ENCODE measurements around the gene KLHL26.

The KLHL26 gene

DNA sequence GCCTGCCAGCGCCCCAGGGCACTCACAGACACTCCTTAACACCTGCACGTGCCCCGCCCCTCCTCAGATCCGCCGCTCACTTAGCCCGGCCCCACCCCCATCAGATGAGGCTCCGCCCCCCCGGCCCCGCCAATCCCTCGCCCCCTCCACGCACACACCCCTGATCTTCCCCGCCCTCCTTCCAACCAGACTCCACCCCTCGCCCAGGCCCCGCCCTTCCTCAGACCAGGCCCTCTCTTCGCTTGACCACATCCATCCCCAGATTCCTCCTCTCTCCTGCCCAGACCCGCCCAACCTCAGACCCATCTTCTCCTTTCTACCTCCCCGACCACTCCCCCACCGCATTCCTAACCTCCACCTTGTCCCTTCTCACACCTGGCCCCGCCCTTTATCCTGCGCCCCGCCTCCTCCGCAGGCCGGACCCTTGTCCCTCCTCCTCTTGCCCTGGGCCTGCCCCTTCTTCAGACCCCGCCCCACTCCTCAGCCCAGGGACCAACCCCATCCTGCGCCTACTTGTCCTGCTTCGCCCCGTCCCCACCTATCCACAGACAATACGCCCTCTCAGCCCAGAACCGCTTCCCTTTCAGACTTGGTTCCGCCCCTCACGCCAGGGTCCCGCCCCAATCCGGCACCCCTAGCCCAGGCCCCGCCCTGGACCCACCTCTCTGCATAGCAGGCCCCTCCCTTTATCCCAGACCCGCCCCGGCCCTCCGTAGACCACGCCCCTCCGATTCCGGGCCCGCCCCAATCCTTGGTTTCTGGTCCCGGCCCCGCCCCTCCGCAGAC lies 452 bp upstream of the KLHL26 start:
- Histone ChIP-seq H3K9me3 (ENCODE audit: control insufficient read depth, insufficient read depth, low read length) (no peaks in the 10 kb centered on the region), H3K36me3 (ENCODE audit: control insufficient read depth, insufficient read depth, low read length) (no peaks in the 10 kb centered on the region), H3K27me3 (ENCODE audit: control insufficient read depth, insufficient read depth, low read length) (no peaks in the 10 kb centered on the region), H3K27ac (ENCODE audit: low read length) (no peak overlapping the region), H3K4me1 (ENCODE audit: control insufficient read depth, insufficient read depth, low read length) (peaks cover 10% of the 10 kb centered on the region), H3K4me3 (ENCODE audit: low read length) (peak overlapping the region; percentile 57; the same call in 1 of the 2 replicates)
- peak; percentile 80 for DNase-seq (ENCODE audit: low read depth, low spot score)
- no CpG with 5 or more reads among the region's 44 CpGs for WGBS (ENCODE audit: insufficient coverage, insufficient read length)

GRCh38 chr19:18637673-18638630 lies 1.1 kb downstream of the KLHL26 start:
- Histone ChIP-seq H3K4me3 (ENCODE audit: low read length) (no peak overlapping the region; the same call in none of the 2 replicates), H3K27me3 (ENCODE audit: control insufficient read depth, insufficient read depth, low read length) (no peaks in the 10 kb centered on the region), H3K36me3 (ENCODE audit: control insufficient read depth, insufficient read depth, low read length) (no peaks in the 10 kb centered on the region), H3K9me3 (ENCODE audit: control insufficient read depth, insufficient read depth, low read length) (no peaks in the 10 kb centered on the region), H3K27ac (ENCODE audit: low read length) (no peak overlapping the region), H3K4me1 (ENCODE audit: control insufficient read depth, insufficient read depth, low read length) (peaks cover 10% of the 10 kb centered on the region)
- WGBS (ENCODE audit: insufficient coverage, insufficient read length) = no CpG with 5 or more reads among the region's 3 CpGs
- no peak for DNase-seq (ENCODE audit: low read depth, low spot score)

DNA sequence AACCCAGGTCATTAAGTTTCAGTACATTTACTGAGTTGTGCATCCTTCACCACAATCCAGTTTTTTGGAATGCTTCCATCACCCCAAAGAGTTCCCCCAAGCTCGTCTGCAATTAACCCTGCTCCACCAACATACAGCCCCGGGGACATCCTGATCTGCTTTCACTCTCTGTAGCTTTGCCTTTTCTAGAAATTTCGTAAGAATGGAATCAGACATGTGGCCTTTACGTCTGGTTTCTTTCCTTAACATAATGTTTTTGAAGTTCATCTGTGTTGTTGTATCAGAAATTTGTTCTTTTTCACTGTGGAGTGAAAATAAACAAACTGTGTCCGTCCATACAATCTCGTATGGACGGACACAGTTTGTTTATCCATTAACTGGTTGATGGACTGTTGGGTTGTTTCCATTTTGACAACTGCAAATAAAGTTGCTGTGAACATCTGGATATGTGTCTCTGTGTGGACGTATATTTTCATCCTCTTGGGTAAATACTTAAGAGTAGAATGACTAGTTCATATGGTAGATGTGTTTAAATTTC lies 2.9 kb downstream of the KLHL26 start:
- Histone ChIP-seq H3K27me3 (ENCODE audit: control insufficient read depth, insufficient read depth, low read length) (no peaks in the 10 kb centered on the region), H3K4me3 (ENCODE audit: low read length) (no peak overlapping the region), H3K9me3 (ENCODE audit: control insufficient read depth, insufficient read depth, low read length) (no peaks in the 10 kb centered on the region), H3K36me3 (ENCODE audit: control insufficient read depth, insufficient read depth, low read length) (no peaks in the 10 kb centered on the region), H3K4me1 (ENCODE audit: control insufficient read depth, insufficient read depth, low read length) (peaks cover 10% of the 10 kb centered on the region), H3K27ac (ENCODE audit: low read length) (no peak overlapping the region)
- DNase-seq (ENCODE audit: low read depth, low spot score) = no peak
- WGBS (ENCODE audit: insufficient coverage, insufficient read length) = no CpG with 5 or more reads among the region's 8 CpGs

GRCh38 chr19:18644196-18645034 lies 7.6 kb downstream of the KLHL26 start:
- no peaks in the 10 kb centered on the region for H3K27me3 ChIP-seq (ENCODE audit: control insufficient read depth, insufficient read depth, low read length)
- H3K4me3 ChIP-seq (ENCODE audit: low read length) = no peak overlapping the region
- H3K9me3 ChIP-seq (ENCODE audit: control insufficient read depth, insufficient read depth, low read length) = no peaks in the 10 kb centered on the region
- no peak for DNase-seq (ENCODE audit: low read depth, low spot score)
- no peak overlapping the region for H3K27ac ChIP-seq (ENCODE audit: low read length)
- peaks cover 3% of the 10 kb centered on the region; the same call in 1 of the 2 replicates for H3K4me1 ChIP-seq (ENCODE audit: control insufficient read depth, insufficient read depth, low read length)
- no peaks in the 10 kb centered on the region for H3K36me3 ChIP-seq (ENCODE audit: control insufficient read depth, insufficient read depth, low read length)
- no CpG with 5 or more reads among the region's 15 CpGs for WGBS (ENCODE audit: insufficient coverage, insufficient read length)

DNA sequence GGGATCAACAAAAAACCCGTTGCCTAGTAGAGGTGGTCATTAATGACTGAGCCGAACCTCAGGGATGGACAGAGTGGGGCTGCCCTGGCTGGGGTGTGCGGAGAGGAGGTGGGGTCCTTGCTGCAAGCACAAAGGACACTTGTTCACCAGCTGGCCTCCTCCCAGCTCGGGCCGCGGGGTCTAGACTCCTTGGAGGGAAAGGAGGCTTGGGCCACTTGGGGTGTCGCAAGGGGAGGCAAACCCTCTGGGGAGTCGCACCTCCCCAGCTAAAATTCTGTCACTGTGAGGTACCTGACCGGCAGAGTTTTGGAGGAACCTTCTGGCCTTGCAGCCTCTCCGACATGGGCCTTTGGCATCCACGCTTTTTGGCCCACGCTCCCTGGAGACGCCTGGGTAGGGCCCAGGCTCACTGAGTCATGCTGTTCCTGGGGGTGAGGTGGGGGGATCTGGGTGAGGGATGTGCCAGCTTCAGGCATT lies 8.2 kb downstream of the KLHL26 start:
- DNase-seq (ENCODE audit: low read depth, low spot score) = no peak
- WGBS (ENCODE audit: insufficient coverage, insufficient read length) = no CpG with 5 or more reads among the region's 13 CpGs
- H3K27me3 ChIP-seq (ENCODE audit: control insufficient read depth, insufficient read depth, low read length) = no peaks in the 10 kb centered on the region
- H3K9me3 ChIP-seq (ENCODE audit: control insufficient read depth, insufficient read depth, low read length) = no peaks in the 10 kb centered on the region
- H3K4me1 ChIP-seq (ENCODE audit: control insufficient read depth, insufficient read depth, low read length) = peaks cover 3% of the 10 kb centered on the region; the same call in 1 of the 2 replicates
- H3K27ac ChIP-seq (ENCODE audit: low read length) = no peak overlapping the region
- no peak overlapping the region for H3K4me3 ChIP-seq (ENCODE audit: low read length)
- no peaks in the 10 kb centered on the region for H3K36me3 ChIP-seq (ENCODE audit: control insufficient read depth, insufficient read depth, low read length)

GRCh38 chr19:18646535-18647370 lies 9.9 kb downstream of the KLHL26 start:
- Histone ChIP-seq H3K36me3 (ENCODE audit: control insufficient read depth, insufficient read depth, low read length) (no peaks in the 10 kb centered on the region), H3K4me3 (ENCODE audit: low read length) (no peak overlapping the region), H3K27ac (ENCODE audit: low read length) (no peak overlapping the region), H3K9me3 (ENCODE audit: control insufficient read depth, insufficient read depth, low read length) (no peaks in the 10 kb centered on the region), H3K27me3 (ENCODE audit: control insufficient read depth, insufficient read depth, low read length) (no peaks in the 10 kb centered on the region), H3K4me1 (ENCODE audit: control insufficient read depth, insufficient read depth, low read length) (peaks cover 3% of the 10 kb centered on the region; the same call in 1 of the 2 replicates)
- no peak for DNase-seq (ENCODE audit: low read depth, low spot score)
- no CpG with 5 or more reads among the region's 34 CpGs for WGBS (ENCODE audit: insufficient coverage, insufficient read length)

DNA sequence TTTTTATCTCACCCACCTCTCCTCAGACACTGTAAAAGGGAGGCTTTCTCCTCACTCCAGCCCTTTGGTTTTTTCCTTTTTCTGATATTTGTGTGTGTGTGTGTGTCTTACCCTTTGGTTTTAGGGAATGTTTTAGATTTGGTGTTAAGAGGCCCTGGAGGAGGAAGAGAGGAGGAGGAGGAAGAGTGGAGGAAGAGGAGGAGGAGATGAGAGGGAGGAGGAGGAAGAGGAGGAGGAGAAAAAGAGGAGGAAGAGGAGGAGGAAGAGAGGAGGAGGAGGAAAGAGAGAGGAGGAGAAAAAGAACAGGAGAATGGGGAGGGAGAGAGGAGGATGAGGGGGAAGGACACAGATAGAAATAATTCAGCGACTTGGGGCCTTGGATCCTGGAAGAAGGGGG lies 10.5 kb downstream of the KLHL26 start:
- Histone ChIP-seq H3K4me3 (ENCODE audit: low read length) (no peak overlapping the region), H3K27ac (ENCODE audit: low read length) (no peak overlapping the region), H3K36me3 (ENCODE audit: control insufficient read depth, insufficient read depth, low read length) (no peaks in the 10 kb centered on the region), H3K4me1 (ENCODE audit: control insufficient read depth, insufficient read depth, low read length) (peaks cover 5% of the 10 kb centered on the region; the same call in 1 of the 2 replicates), H3K9me3 (ENCODE audit: control insufficient read depth, insufficient read depth, low read length) (no peaks in the 10 kb centered on the region), H3K27me3 (ENCODE audit: control insufficient read depth, insufficient read depth, low read length) (no peaks in the 10 kb centered on the region)
- no CpG with 5 or more reads among the region's 1 CpG for WGBS (ENCODE audit: insufficient coverage, insufficient read length)
- no peak for DNase-seq (ENCODE audit: low read depth, low spot score)

DNA sequence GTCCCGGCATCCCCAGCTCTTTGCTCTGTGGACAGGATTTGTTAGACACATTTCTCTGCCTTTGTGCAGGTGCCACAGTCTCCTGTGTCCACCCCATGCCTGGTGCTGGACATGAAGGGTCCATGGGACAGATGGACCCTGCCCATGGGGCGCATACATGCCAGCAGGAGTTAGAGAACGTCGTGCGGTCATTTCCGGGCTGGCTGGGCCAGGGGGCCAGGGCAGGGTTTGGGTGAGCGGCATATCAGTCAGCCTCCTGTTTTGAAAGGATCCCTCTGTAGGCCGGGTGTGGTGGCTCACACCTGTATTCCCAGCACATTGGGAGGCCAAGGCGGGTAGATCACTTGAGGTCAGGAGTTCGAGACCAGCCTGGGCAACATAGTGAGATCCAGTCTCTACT lies 11.0 kb downstream of the KLHL26 start:
- Histone ChIP-seq H3K4me3 (ENCODE audit: low read length) (no peak overlapping the region), H3K36me3 (ENCODE audit: control insufficient read depth, insufficient read depth, low read length) (no peaks in the 10 kb centered on the region), H3K4me1 (ENCODE audit: control insufficient read depth, insufficient read depth, low read length) (peaks cover 5% of the 10 kb centered on the region; the same call in 1 of the 2 replicates), H3K27ac (ENCODE audit: low read length) (no peak overlapping the region), H3K9me3 (ENCODE audit: control insufficient read depth, insufficient read depth, low read length) (no peaks in the 10 kb centered on the region), H3K27me3 (ENCODE audit: control insufficient read depth, insufficient read depth, low read length) (no peaks in the 10 kb centered on the region)
- no CpG with 5 or more reads among the region's 10 CpGs for WGBS (ENCODE audit: insufficient coverage, insufficient read length)
- no peak for DNase-seq (ENCODE audit: low read depth, low spot score)

DNA sequence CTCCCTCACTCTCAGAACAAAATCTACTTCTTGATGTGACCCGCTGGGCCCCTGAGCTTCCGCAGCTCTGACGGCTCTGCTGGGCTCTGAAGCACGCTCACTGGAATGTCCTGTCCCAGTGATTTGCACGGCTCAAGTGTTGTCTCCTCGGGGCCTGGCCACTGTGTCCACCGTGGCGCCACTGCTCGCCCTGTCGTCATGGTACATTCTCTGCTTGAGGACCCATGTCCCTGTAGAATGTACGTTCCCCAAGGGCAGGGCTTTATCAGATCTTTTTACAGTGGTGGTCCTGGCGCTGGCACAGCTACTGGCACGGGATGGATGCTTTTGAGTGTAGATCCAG lies 12.1 kb downstream of the KLHL26 start:
- DNase-seq (ENCODE audit: low read depth, low spot score) = no peak
- WGBS (ENCODE audit: insufficient coverage, insufficient read length) = no CpG with 5 or more reads among the region's 13 CpGs
- Histone ChIP-seq H3K9me3 (ENCODE audit: control insufficient read depth, insufficient read depth, low read length) (no peaks in the 10 kb centered on the region), H3K36me3 (ENCODE audit: control insufficient read depth, insufficient read depth, low read length) (no peaks in the 10 kb centered on the region), H3K4me1 (ENCODE audit: control insufficient read depth, insufficient read depth, low read length) (peaks cover 5% of the 10 kb centered on the region; the same call in 1 of the 2 replicates), H3K27ac (ENCODE audit: low read length) (no peak overlapping the region), H3K27me3 (ENCODE audit: control insufficient read depth, insufficient read depth, low read length) (no peaks in the 10 kb centered on the region), H3K4me3 (ENCODE audit: low read length) (no peak overlapping the region)

Data from iPS DF 6.9 (cell line).